Esophagus muscularis mucosa (tissue), 4 donors: ENCODE data around the gene TMEM132C. TPM values are rescaled to one million over a fixed set of nuclear protein-coding genes. Genes with fewer than 3 reads are reported as not detected.

Source experiments
- DNase-seq: peaks from one replicate; pipeline ENCODE4 v3.0.0-alpha.2; 2017; ENCODE audit errors: extremely low spot score
- H3K27ac ChIP-seq, 4 donors: fragments of 200-600 bp; sonication (generic); replicated peaks in 1 of 4; 1 replicate in 3 of 4; 2 replicates in 1 of 4; pipeline ENCODE4 v1.5.1; 2016 to 2019; ENCODE audit warnings: mild to moderate bottlenecking in 1 of 4
- H3K27me3 ChIP-seq, 4 donors: fragments of 200-600 bp; sonication (generic); one replicate each; pipeline versions ENCODE4 v1.5.1 to v1.6.0; 2016 to 2019
- H3K36me3 ChIP-seq, 4 donors: fragments of 200-600 bp; sonication (generic); one replicate each; pipeline ENCODE4 v1.5.1; 2016 to 2019
- H3K4me1 ChIP-seq, 4 donors: fragments of 200-600 bp; sonication (generic); one replicate each; pipeline ENCODE4 v1.5.1; 2016 to 2019
- H3K4me3 ChIP-seq, 4 donors: fragments of 200-600 bp; sonication (generic); 1 replicate in 2 of 4; 2 replicates in 2 of 4; pipeline ENCODE4 v1.5.1; 2016 to 2019; ENCODE audit warnings: mild to moderate bottlenecking in 4 of 4, moderate library complexity in 1 of 4
- H3K9me3 ChIP-seq, 4 donors: fragments of 200-600 bp; sonication (generic); 1 replicate in 3 of 4; 2 replicates in 1 of 4; pipeline ENCODE4 v1.5.1; 2016 to 2019
- EP300 ChIP-seq: sonication (generic); formaldehyde crosslinking; IDR thresholded peaks from one replicate; pipeline ENCODE4 v1.6.1; 2017; ENCODE audit warnings: antibody characterized with exemption
- POLR2A ChIP-seq: fragments of 450-650 bp; IDR thresholded peaks from one replicate; pipeline ENCODE4 v1.6.1; 2017; ENCODE audit warnings: antibody characterized with exemption, moderate library complexity, mild to moderate bottlenecking, low read depth
- POLR2AphosphoS5 ChIP-seq, 2 donors: sonication (generic); formaldehyde crosslinking; IDR thresholded peaks; one replicate each; pipeline ENCODE4 v1.6.1; 2017; ENCODE audit warnings: antibody characterized with exemption in 2 of 2
- WGBS: methylation state at CpG from one replicate; pipeline ENCODE4 v1.1.5; 2018; 5-methylcytosine and 5-hydroxymethylcytosine counted together
- intact Hi-C: fragments of 100-400 bp; cut with DNase I; formaldehyde crosslinking; loops from one replicate; pipeline ENCODE4 v1.15.1; 2023
- total RNA-seq, 4 donors: library from RNA; depleted of rRNA; stranded (reverse); fragments of >200 nt; gene quantifications; one replicate each; pipeline versions ENCODE4 v1.1.0 to v1.2.1, GENCODE V29; 2016
- TF ChIP-seq, protein P1 (sequence below), 3 experiments: fragments of 200-600 bp in 2 of 3; fragments of 450-650 bp in 1 of 3; sonication (generic) in 2 of 3; IDR thresholded peaks; one replicate each; pipeline ENCODE4 v1.5.1; 2017 to 2019; ENCODE audit warnings: antibody characterized with exemption in 3 of 3, mild to moderate bottlenecking in 2 of 3, moderate library complexity in 1 of 3

Gene TMEM132C
- total RNA-seq, 4 donors from 2014 or later: 2.9 to 3.8 (median 3.5) TPM

DNA sequence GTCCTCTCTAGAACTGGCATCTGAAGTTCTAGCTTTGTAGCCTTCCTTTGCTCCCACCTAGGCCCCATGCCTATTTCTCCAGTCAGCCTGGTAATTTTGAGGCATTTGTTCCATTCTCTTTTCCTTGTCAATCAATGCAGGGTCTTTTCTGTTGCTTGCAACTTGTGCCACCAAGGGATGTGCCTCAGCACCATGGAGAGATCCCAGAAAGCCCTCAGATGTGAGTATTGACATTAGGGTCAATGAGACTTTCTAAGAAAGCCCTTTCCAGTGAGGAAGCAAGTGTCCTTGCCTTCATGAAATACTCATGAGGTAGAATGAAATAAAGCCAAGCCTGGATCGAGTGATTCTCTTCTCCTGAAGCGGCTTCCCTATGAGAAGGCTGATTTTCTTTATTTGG, 342.9 kb downstream of the TMEM132C start:
- Histone ChIP-seq H3K27ac (no peak overlapping the region), H3K9me3 (no peaks in the 10 kb centered on the region), H3K4me1 (no peaks in the 10 kb centered on the region), H3K4me3 (no peak overlapping the region), H3K36me3 (no peaks in the 10 kb centered on the region), H3K27me3 (no peaks in the 10 kb centered on the region)
- no peak for TF ChIP-seq EP300
- TF ChIP-seq POLR2AphosphoS5 (IDR thresholded peaks at IDR 0.05): no peak
- TF ChIP-seq, protein P1, sequence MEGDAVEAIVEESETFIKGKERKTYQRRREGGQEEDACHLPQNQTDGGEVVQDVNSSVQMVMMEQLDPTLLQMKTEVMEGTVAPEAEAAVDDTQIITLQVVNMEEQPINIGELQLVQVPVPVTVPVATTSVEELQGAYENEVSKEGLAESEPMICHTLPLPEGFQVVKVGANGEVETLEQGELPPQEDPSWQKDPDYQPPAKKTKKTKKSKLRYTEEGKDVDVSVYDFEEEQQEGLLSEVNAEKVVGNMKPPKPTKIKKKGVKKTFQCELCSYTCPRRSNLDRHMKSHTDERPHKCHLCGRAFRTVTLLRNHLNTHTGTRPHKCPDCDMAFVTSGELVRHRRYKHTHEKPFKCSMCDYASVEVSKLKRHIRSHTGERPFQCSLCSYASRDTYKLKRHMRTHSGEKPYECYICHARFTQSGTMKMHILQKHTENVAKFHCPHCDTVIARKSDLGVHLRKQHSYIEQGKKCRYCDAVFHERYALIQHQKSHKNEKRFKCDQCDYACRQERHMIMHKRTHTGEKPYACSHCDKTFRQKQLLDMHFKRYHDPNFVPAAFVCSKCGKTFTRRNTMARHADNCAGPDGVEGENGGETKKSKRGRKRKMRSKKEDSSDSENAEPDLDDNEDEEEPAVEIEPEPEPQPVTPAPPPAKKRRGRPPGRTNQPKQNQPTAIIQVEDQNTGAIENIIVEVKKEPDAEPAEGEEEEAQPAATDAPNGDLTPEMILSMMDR (IDR thresholded peaks at IDR 0.05): no peak
- TF ChIP-seq POLR2A: no peak
- DNase-seq: no peak
- WGBS: 86% methylated on average over 2 of the region's 2 CpGs
- intact Hi-C loops: no loop called here

- Histone ChIP-seq H3K4me3 (no peak overlapping the region), H3K9me3 (no peaks in the 10 kb centered on the region), H3K36me3 (no peaks in the 10 kb centered on the region), H3K27me3 (no peaks in the 10 kb centered on the region), H3K4me1 (no peaks in the 10 kb centered on the region), H3K27ac (no peak overlapping the region)
- intact Hi-C loops: no loop called here
- TF ChIP-seq, protein P1 (IDR thresholded peaks at IDR 0.05): no peak
- TF ChIP-seq POLR2A (no peak), POLR2AphosphoS5 (IDR thresholded peaks at IDR 0.05) (no peak), EP300 (no peak)
- 69% methylated on average over 6 of the region's 6 CpGs for WGBS
- no peak for DNase-seq
These were observed 344.8 kb downstream of the TMEM132C start for GRCh38 chr12:128611736-128612135.

DNA sequence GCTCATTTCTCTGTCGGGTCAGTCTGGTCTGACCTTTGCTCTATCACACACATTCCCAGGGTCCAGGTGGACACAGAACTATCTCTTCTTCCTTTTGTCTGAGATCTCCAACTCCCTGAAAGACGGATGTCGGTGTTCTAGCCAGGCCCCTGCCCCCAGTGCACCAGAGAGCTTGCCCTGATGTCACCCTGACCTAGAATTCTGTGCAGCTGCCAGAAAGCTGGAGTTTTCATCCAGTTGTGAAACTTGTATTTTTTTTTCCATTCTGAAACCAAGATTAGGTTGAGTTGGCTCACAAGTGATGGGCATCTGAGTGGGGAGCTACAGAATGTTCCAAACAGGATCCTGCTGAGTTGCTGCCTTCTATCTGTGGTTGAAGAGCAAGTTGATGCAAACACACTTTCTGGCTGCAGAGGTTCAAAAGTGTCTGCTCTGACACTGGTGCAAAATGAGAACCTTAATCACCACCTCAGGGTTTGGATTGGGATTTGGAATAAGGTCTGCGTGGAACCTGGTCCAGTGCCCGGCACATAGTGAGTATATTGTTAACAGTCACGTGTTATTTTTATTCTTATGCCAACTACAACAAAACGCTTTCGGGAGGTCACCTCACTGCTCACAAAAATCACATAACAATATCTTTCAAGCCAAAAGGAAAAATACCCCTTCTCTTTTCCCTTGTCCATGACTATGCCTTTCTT, 345.3 kb downstream of the TMEM132C start:
- Histone ChIP-seq H3K27me3 (no peaks in the 10 kb centered on the region), H3K4me1 (no peaks in the 10 kb centered on the region), H3K4me3 (no peak overlapping the region), H3K27ac (no peak overlapping the region), H3K36me3 (no peaks in the 10 kb centered on the region), H3K9me3 (no peaks in the 10 kb centered on the region)
- DNase-seq: no peak
- intact Hi-C loops: no loop called here
- 52% methylated on average over 8 of the region's 8 CpGs for WGBS
- TF ChIP-seq, protein P1 (IDR thresholded peaks at IDR 0.05): no peak
- no peak for TF ChIP-seq POLR2A
- no peak for TF ChIP-seq POLR2AphosphoS5 (IDR thresholded peaks at IDR 0.05)
- TF ChIP-seq EP300: no peak

GRCh38 chr12:128613837-128614590, 347.0 kb downstream of the TMEM132C start:
- WGBS: 82% methylated on average over 6 of the region's 6 CpGs
- H3K27me3 ChIP-seq: no peaks in the 10 kb centered on the region
- no peaks in the 10 kb centered on the region for H3K36me3 ChIP-seq
- TF ChIP-seq, protein P1 (IDR thresholded peaks at IDR 0.05): no peak
- TF ChIP-seq EP300 (no peak), POLR2A (no peak), POLR2AphosphoS5 (IDR thresholded peaks at IDR 0.05) (no peak)
- no peaks in the 10 kb centered on the region for H3K9me3 ChIP-seq
- no peak for DNase-seq
- H3K27ac ChIP-seq: no peak overlapping the region
- no peaks in the 10 kb centered on the region for H3K4me1 ChIP-seq
- intact Hi-C loops: no loop called here
- H3K4me3 ChIP-seq: no peak overlapping the region
